Effector memory CD4-positive, alpha-beta T cell (primary cell): ENCODE data around the gene SLC12A6.

Experiments
- DNase-seq, 3 donors: peaks; one replicate each; pipeline ENCODE4 v3.0.0-alpha.2; 2020
- H3K27ac ChIP-seq: 2 replicates; pipeline ENCODE4 v1.7.0; 2013; ENCODE audit warnings: mild to moderate bottlenecking, low read length, moderate library complexity; ENCODE audit not compliant: insufficient read depth, poor library complexity, severe bottlenecking
- H3K27me3 ChIP-seq: replicated peaks from 2 replicates; pipeline ENCODE4 v1.7.0; 2013; ENCODE audit warnings: mild to moderate bottlenecking, low read length; ENCODE audit not compliant: insufficient read depth, control insufficient read depth, poor library complexity, severe bottlenecking
- H3K36me3 ChIP-seq: 2 replicates; pipeline ENCODE4 v1.7.0; 2013; ENCODE audit warnings: mild to moderate bottlenecking, low read length, moderate library complexity; ENCODE audit not compliant: control insufficient read depth, insufficient read depth
- H3K4me1 ChIP-seq: 2 replicates; pipeline ENCODE4 v1.7.0; 2013; ENCODE audit warnings: low read length, mild to moderate bottlenecking; ENCODE audit not compliant: control insufficient read depth, insufficient read depth, poor library complexity, severe bottlenecking
- H3K4me3 ChIP-seq: 2 replicates; pipeline ENCODE4 v1.7.0; 2013; ENCODE audit warnings: low read length, low read depth, mild to moderate bottlenecking; ENCODE audit not compliant: insufficient read depth, poor library complexity, severe bottlenecking
- H3K9me3 ChIP-seq: 2 replicates; pipeline ENCODE4 v1.7.0; 2013; ENCODE audit warnings: mild to moderate bottlenecking, low read length, moderate library complexity; ENCODE audit not compliant: control insufficient read depth

Gene SLC12A6

DNA sequence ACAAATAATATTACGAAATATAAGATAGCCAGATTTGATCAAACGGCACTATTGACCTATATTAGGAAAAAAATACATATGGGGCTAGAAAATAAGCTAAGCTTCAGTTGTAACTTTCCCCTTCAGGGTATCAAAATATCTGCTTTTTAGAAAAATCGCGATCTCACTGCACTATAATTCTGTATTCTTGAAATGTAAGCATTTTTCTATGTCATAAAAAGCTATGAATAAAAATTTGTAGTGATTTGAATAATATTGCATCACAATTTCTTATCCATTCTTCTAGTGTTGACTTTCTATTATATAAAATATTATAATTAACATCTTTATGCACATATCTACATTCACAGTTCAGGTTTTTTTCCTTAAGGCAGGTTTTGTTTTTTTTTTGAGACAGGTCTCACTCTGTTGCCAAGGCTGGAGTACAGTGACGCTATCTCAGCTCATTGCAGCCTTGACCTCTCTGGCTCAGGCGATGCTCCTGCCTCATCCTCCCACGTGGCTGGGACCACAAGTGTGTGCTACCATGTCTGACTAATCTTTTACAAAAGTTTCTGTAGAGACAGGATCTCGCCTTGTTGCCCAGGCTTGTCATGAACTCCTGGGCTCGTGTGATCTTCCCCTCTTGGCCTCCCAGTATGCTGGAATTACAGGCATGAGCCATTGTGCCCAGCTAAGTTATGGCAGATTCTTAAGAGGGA is 91.2 kb downstream of the SLC12A6 start:
- peaks cover 19% of the 10 kb centered on the region for H3K36me3 ChIP-seq
- DNase-seq, result no peak
- H3K4me1 ChIP-seq, result no peaks in the 10 kb centered on the region
- no peaks in the 10 kb centered on the region for H3K9me3 ChIP-seq
- no peak overlapping the region for H3K27ac ChIP-seq
- no peaks in the 10 kb centered on the region for H3K27me3 ChIP-seq
- no peak overlapping the region for H3K4me3 ChIP-seq

- no peaks in the 10 kb centered on the region for H3K27me3 ChIP-seq
- no peak overlapping the region for H3K4me3 ChIP-seq
- peaks cover 13% of the 10 kb centered on the region for H3K36me3 ChIP-seq
- no peak for DNase-seq
- H3K4me1 ChIP-seq, result no peaks in the 10 kb centered on the region
- no peaks in the 10 kb centered on the region for H3K9me3 ChIP-seq
- no peak overlapping the region for H3K27ac ChIP-seq
Measured at GRCh38 chr15:34243226-34243625, 94.4 kb downstream of the SLC12A6 start.

DNA sequence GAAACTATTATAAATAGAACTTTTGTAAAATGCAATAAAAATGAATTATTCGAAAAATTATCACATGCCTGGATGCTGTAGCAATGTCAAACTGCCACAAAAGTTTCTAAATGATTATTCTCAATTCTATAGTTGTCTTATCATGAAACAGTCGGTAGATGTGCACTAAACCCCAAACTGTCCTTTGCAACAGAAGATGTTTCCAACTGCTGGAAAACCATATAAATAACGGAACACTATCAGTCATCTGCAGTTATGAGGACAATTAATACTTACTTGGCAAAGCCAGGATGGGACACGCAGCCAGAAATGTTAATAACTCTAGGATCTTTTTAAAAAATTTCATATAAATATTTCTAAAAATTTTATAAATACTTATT is 95.3 kb downstream of the SLC12A6 start:
- Histone ChIP-seq H3K4me1 (no peaks in the 10 kb centered on the region), H3K36me3 (peaks cover 22% of the 10 kb centered on the region), H3K27me3 (no peaks in the 10 kb centered on the region), H3K27ac (no peak overlapping the region), H3K9me3 (no peaks in the 10 kb centered on the region), H3K4me3 (no peak overlapping the region)
- DNase-seq, result no peak

DNA sequence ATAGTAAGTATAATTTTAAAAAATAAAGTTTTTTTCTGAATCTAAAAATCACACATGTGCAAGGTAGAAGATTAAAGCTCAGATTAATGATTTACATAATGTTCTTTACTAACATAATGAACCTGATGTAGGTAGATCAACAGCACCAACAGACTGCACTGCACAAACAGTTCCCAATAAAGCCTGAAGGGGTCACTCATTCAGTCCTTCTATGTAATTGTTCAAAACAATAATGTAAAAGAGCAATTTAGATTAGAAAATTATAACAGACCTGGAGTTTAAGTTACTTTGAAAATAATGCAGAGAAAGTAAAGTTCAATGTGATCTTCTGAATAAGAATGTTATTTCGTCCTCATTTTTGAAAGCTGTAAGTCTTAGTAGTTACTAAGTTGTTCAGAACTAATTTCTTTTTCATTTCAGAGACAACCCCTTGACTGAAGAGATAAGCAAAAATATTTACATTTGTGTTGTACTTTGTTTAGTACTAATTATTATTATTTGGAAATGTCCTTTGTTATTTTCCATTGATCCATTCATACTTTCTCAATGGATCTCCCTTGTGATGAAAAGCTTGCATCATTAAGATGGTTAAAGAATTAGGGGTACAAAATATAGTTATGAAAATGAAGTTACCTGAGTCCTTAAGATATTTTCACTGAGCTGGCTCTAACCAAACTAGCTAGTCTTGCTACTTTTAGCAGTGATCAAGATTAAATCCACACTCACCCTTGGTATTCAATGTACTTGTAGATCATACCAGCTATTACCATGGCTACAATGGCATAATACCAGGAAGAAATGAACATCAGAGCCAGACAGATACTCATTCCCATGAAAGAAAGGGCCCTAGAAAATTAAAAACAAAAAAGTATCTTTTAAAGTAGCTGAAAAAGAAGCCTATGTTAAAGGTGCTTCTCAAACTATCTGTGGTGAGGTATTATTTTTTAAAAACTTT is 95.9 kb downstream of the SLC12A6 start:
- Histone ChIP-seq H3K9me3 (no peaks in the 10 kb centered on the region), H3K4me3 (no peak overlapping the region), H3K4me1 (no peaks in the 10 kb centered on the region), H3K27ac (no peak overlapping the region), H3K36me3 (peaks cover 28% of the 10 kb centered on the region), H3K27me3 (no peaks in the 10 kb centered on the region)
- DNase-seq, result peak in 1 of 3 donors; percentile 15

DNA sequence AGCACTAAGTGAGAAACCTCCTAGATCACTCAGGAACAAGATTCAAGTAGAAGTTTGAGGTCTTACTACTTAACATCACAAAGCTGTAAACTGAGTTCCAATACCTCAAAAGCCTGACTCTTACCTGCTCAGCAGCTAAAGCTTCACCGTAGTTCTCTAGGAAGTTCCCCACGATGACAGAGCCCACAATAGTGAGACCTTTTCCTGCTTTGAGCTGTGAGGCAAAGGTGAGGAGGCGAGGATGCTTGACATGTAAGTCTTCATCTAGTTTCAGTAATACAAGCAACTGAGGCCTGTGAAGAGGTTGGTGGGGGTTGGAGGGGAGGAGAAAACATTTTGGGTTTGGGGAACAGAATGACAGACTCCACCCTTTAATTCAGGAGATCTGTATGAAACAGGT is 97.0 kb downstream of the SLC12A6 start:
- Histone ChIP-seq H3K4me3 (no peak overlapping the region), H3K9me3 (no peaks in the 10 kb centered on the region), H3K36me3 (peaks cover 36% of the 10 kb centered on the region), H3K27ac (no peak overlapping the region), H3K4me1 (no peaks in the 10 kb centered on the region), H3K27me3 (no peaks in the 10 kb centered on the region)
- DNase-seq, result no peak

DNA sequence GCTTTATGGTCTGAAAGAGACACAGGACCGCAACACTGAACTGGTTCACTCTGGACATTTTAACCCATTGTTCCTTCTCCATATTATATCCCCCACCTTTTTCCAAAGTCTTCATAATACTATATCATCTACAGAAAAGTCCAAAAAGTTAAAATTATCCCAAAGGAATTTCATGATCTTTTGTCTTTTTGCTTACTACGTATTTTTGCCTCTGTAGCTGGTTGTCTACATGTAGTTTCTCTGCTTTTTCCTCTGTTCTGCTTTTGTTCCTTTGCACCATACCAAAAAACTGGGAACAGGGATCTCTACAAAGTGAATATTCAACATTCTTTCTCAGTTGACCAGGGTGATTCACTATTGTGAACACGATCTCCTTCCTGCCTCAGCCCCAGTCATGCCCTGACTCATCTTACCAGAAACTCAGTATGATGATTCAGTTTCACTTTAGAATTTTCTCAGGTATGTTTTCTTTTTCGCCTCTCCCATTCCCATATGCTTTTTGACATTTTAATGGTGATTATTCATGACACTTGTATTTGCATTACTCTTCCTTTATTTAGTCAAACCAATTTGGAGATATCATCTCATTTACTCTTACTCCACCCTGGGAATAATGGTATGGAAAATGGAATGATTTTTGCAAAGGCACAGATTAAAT is 98.3 kb downstream of the SLC12A6 start:
- Histone ChIP-seq H3K27ac (no peak overlapping the region), H3K4me1 (no peaks in the 10 kb centered on the region), H3K4me3 (no peak overlapping the region), H3K36me3 (peaks cover 42% of the 10 kb centered on the region), H3K9me3 (no peaks in the 10 kb centered on the region), H3K27me3 (no peaks in the 10 kb centered on the region)
- no peak for DNase-seq

DNA sequence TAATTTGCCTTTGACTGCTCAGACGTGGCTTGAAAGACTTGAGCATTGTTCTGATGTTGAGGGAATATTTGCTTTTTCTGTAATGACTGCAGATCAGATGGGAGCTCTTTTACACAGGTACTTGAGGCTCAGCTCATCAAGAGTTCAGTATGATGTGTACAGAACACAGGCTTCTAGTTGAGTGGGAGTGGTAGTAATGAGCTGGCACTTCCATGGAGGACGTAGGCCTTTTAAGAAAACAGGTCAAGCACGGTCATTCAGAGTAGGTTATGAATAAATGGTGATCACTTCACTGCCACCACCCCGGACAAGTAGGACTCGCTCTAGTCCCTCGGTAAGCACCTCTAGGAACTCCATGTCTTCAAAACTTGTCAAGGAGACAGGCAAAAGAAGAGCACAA is 104.0 kb downstream of the SLC12A6 start:
- no peaks in the 10 kb centered on the region for H3K27me3 ChIP-seq
- no peak overlapping the region for H3K27ac ChIP-seq
- no peak overlapping the region for H3K4me3 ChIP-seq
- H3K9me3 ChIP-seq, result no peaks in the 10 kb centered on the region
- peaks cover 62% of the 10 kb centered on the region for H3K36me3 ChIP-seq
- no peaks in the 10 kb centered on the region for H3K4me1 ChIP-seq
- no peak for DNase-seq

- DNase-seq, result no peak
- no peaks in the 10 kb centered on the region for H3K27me3 ChIP-seq
- H3K4me1 ChIP-seq, result peaks cover 11% of the 10 kb centered on the region
- H3K9me3 ChIP-seq, result no peaks in the 10 kb centered on the region
- peak overlapping the region; percentile 59 for H3K4me3 ChIP-seq
- H3K27ac ChIP-seq, result peak overlapping the region; percentile 72
- peaks cover 8% of the 10 kb centered on the region for H3K36me3 ChIP-seq
Measured at GRCh38 chr15:34223904-34224596, 113.5 kb downstream of the SLC12A6 start.

GRCh38 chr15:34217587-34218225 is 119.9 kb downstream of the SLC12A6 start:
- H3K4me3 ChIP-seq, result no peak overlapping the region
- no peaks in the 10 kb centered on the region for H3K27me3 ChIP-seq
- H3K4me1 ChIP-seq, result no peaks in the 10 kb centered on the region
- H3K9me3 ChIP-seq, result no peaks in the 10 kb centered on the region
- no peaks in the 10 kb centered on the region for H3K36me3 ChIP-seq
- H3K27ac ChIP-seq, result no peak overlapping the region
- no peak for DNase-seq
